HFFc6 (cell line): ENCODE measurements around the gene TKFC. TPM values are rescaled to one million over a fixed set of nuclear protein-coding genes. Genes with fewer than 3 reads are reported as not detected.

Experiments
- DNase-seq: peaks from one replicate; pipeline ENCODE4 v3.0.0-alpha.2; 2018
- H3K27ac Mint-ChIP-seq: 2 replicates; pipeline ENCODE4 v1.8.0; 2020; ENCODE audit warnings: mild to moderate bottlenecking, mixed read lengths
- H3K27me3 Mint-ChIP-seq: 2 replicates; pipeline ENCODE4 v1.8.0; 2021; ENCODE audit warnings: mild to moderate bottlenecking, moderate library complexity, mixed read lengths; ENCODE audit not compliant: insufficient read depth
- H3K36me3 Mint-ChIP-seq: 2 replicates; pipeline ENCODE4 v1.8.0; 2021; ENCODE audit warnings: low read depth, mixed read lengths
- H3K4me1 Mint-ChIP-seq: 2 replicates; pipeline ENCODE4 v1.8.0; 2020; ENCODE audit warnings: low read depth, mixed read lengths
- H3K4me3 Mint-ChIP-seq: 2 replicates; pipeline ENCODE4 v1.8.0; 2020; ENCODE audit warnings: mild to moderate bottlenecking, moderate library complexity, mixed read lengths
- H3K9me3 Mint-ChIP-seq: 2 replicates; pipeline ENCODE4 v1.8.0; 2020; ENCODE audit warnings: mild to moderate bottlenecking, mixed read lengths
- CTCF ChIP-seq: fragments of 200-600 bp; sonication (generic); IDR thresholded peaks from 2 replicates; pipeline ENCODE4 v1.5.0; 2021; ENCODE audit warnings: antibody characterized with exemption, mild to moderate bottlenecking
- total RNA-seq, 6 experiments: library from RNA; stranded (reverse); fragmentation: NEBNext Ultra II Directional; extraction: Animal tissue kit (Norgen Biotek cat#: 25700); gene quantifications; 2 replicates in 1 of 6; 3 replicates in 5 of 6; pipeline ENCODE4 v1.2.3, GENCODE V29; 2021

The TKFC gene
- total RNA-seq, 6 experiments from 2014 or later: 27.3 to 43.0 (median 31.8) TPM

- no peaks in the 10 kb centered on the region; the same call in 1 of the 2 replicates for H3K27me3 Mint-ChIP-seq
These were observed 16.2 kb downstream of the TKFC start for GRCh38 chr11:61349189-61349751.

GRCh38 chr11:61349916-61350315 lies 16.9 kb downstream of the TKFC start:
- DNase-seq: no peak
- H3K27ac Mint-ChIP-seq: no peak overlapping the region
- no peaks in the 10 kb centered on the region for H3K4me1 Mint-ChIP-seq
- H3K27me3 Mint-ChIP-seq: no peaks in the 10 kb centered on the region; the same call in 1 of the 2 replicates
- no peak for TF ChIP-seq CTCF
- H3K9me3 Mint-ChIP-seq: no peaks in the 10 kb centered on the region
- peaks cover 11% of the 10 kb centered on the region for H3K36me3 Mint-ChIP-seq
- no peak overlapping the region for H3K4me3 Mint-ChIP-seq

More at GRCh38 chr11:61349189-61349751, 16.2 kb downstream of the TKFC start:
- Mint-ChIP-seq H3K4me3 (no peak overlapping the region), H3K4me1 (no peaks in the 10 kb centered on the region), H3K9me3 (no peaks in the 10 kb centered on the region), H3K36me3 (peaks cover 11% of the 10 kb centered on the region), H3K27ac (no peak overlapping the region)
- no peak for TF ChIP-seq CTCF
- no peak for DNase-seq

- TF ChIP-seq CTCF: no peak
- Mint-ChIP-seq H3K27ac (no peak overlapping the region), H3K36me3 (peaks cover 11% of the 10 kb centered on the region), H3K9me3 (no peaks in the 10 kb centered on the region), H3K4me1 (no peaks in the 10 kb centered on the region), H3K4me3 (no peak overlapping the region), H3K27me3 (no peaks in the 10 kb centered on the region; the same call in 1 of the 2 replicates)
- no peak for DNase-seq
These were observed 17.3 kb downstream of the TKFC start for GRCh38 chr11:61350336-61350735.

- peaks cover 11% of the 10 kb centered on the region for H3K36me3 Mint-ChIP-seq
- no peak overlapping the region for H3K4me3 Mint-ChIP-seq
- no peaks in the 10 kb centered on the region; the same call in 1 of the 2 replicates for H3K27me3 Mint-ChIP-seq
- no peak for TF ChIP-seq CTCF
- no peaks in the 10 kb centered on the region for H3K9me3 Mint-ChIP-seq
- no peaks in the 10 kb centered on the region for H3K4me1 Mint-ChIP-seq
- H3K27ac Mint-ChIP-seq: no peak overlapping the region
- DNase-seq: no peak
These were observed 17.8 kb downstream of the TKFC start for GRCh38 chr11:61350803-61351202.

GRCh38 chr11:61352038-61352437 lies 19.0 kb downstream of the TKFC start:
- Mint-ChIP-seq H3K4me1 (no peaks in the 10 kb centered on the region), H3K36me3 (peaks cover 11% of the 10 kb centered on the region), H3K27ac (no peak overlapping the region), H3K9me3 (no peaks in the 10 kb centered on the region), H3K4me3 (no peak overlapping the region), H3K27me3 (no peaks in the 10 kb centered on the region)
- TF ChIP-seq CTCF: no peak
- no peak for DNase-seq
